ENCODE results near the gene PDE6H.

PDE6H gene

DNA sequence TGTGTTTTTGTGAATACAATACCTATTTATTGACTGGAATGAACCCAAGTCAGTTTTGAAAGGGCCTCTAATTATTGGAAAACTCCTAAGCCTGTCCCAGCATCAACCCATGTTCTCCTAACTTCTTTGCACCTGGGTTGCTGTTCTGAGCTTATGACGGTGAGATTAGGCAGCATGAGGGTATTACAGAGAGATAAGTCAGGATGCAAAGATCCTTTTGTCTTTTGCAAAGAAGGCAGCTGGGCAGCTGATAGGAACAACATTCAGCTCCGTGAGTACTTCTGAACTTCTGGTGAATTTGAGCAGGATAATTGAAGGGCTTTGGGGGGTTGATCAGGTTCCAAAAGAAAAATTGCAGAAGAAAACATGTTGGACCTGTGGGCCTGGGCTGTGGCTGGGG, at the start of gene PDE6H:
Gene PDE6H (plus strand): TSS at position 227 of the 400 bp plus-strand sequence. CDS start 4,971 bp downstream, outside the sequence.
- no peak for DNase-seq (ENCODE audit: low spot score)

DNA sequence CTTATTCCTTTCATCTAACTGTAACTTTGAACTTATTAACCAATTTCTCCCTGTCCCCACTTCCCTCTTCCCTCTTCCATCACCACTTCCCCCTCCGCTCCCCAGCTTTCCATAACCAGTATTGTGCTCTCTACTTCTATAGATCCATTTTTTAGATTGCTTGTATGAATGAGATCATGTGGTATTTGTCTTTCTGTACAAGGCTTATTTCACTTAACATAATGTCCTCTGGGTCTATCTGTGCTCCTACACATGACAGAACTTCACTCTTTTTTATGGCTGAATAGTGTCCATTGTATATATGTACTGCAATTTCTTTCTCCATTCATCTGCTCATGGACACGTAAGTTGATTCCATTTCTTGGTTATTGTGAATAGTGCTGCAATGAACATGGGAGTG, 48.9 kb upstream of the PDE6H start:
- DNase-seq (ENCODE audit: low spot score) = no peak

DNA sequence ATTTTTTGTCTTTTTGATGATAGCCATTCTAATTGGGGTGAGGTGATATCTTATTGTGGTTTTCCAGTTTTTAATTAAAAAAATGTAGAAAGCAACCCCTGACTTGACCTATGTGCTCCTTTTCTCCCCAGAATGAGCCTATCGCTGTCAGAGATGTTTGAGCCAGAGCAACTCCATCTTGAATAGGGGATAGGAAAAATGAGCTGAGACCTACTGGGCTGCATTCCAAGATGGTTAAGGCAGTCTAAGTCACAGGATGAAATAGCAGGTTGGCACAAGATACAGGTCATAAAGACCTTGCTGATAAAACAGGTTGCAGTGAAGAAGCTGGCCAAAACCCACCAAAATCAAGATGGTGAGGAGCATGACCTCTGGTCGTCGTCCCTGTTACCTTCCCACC, 48.3 kb upstream of the PDE6H start:
- no peak for DNase-seq (ENCODE audit: low spot score)

DNA sequence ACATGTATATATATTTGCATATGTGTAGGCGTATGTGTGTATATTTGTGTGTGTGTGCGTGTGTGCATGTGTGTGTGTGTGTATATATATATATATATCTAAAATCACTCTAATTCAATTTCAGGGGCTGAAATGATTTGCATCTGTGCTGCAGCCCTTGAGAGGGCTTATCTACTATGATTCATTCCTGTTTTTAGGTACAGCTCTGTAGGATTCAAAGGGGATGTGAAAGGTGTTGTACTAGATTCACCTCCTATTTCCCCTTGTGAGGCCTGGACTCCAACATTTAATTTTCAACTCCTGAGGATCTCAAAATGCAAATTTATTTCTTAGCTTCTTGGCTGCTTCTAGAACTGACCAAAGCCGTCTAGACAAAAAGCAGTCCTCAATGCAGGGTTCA, 45.6 kb upstream of the PDE6H start:
- DNase-seq (ENCODE audit: low spot score) = no peak

DNA sequence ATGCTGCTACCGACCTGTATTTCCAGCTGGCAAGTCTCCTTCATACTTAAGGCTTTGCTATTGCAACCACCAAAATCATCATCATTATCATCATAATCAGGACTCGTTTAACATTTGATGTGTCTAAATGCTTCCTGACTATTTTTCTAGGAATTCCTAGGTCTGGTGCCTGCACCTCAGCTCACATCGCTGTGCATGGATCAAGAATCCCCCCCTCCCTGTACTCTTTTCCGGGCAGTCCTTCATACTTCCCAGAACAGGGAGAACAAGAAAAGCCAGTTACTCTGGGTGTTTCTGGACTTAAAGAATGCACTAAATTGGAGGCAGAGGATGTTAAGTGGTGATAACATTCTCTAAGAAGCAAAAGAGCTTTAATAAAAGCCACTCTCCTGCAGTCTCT, 43.9 kb upstream of the PDE6H start:
- no peak for DNase-seq (ENCODE audit: low spot score)

DNA sequence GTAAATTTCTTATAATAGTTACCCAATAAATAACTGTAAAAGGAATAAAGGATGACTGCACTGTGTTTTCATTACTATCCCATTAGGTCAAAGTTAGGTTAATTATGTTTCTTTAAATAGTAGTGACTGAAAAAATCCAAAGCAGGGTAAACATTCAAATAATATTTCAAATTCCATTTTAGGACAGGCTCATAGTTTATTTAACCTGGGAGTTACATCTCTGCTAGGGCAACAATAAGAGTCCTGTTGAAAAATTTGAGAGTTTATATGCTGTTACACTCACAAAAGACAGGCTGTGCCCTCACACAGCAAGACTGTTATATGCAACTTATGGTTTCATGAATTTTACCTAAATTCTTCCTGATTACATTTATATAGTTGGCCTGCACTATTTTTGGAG, 42.5 kb upstream of the PDE6H start:
- DNase-seq (ENCODE audit: low spot score) = no peak

DNA sequence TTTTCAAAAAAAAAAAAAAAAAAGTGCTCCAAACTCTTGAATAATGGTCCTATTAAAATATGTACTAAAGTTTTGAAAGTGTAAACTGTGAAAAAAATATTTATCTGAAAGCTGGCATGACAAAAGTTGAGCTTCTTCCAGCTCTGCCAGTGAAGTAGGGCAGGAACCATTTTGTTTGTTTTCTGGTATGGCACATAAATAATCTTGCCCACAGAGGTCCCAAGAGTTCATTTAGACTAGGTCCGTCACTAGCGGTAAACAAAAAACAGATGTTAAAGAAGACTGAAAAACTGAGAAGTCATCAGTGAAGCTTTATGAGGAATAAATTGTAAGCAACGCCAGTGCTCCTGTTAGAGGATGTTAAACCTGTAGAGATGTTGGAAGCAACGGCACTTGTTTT, 41.5 kb upstream of the PDE6H start:
- DNase-seq (ENCODE audit: low spot score) = no peak

DNA sequence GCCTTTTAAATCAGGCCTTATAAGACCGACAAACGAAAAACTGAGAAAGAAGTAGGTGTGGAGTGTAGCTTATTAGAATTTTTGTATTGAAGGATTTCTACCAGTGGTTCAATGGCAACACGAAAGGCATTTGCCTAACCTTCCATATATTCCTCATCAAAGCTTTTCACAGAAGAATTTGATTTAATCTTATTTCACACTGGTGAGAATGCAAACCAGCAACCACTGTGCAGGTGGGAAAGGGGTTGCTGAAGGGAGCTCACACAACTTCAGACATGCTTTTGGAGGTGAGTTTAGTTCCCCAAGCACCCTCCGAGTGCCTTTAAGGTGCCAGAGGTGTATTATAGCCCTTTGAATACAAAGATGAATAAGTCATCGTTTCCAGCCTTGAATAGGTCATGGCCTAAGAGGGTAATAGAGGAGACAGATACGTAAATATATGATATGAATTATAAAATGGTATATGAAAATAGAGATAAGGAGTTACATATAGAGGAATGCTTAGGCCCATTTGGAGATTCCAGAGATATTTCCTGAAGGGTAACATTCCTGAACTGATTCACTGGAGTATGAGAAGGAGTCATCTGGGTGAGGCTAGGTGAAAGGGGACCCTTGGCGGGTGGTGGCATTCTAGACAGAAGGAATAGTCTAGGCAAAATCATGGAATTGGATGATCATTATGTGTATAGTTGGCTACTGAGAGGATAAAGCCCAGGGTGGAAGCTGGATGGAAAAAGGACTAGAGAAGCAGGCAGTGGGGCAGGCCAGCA, 40.9 kb upstream of the PDE6H start:
- DNase-seq (ENCODE audit: low spot score) = no peak

DNA sequence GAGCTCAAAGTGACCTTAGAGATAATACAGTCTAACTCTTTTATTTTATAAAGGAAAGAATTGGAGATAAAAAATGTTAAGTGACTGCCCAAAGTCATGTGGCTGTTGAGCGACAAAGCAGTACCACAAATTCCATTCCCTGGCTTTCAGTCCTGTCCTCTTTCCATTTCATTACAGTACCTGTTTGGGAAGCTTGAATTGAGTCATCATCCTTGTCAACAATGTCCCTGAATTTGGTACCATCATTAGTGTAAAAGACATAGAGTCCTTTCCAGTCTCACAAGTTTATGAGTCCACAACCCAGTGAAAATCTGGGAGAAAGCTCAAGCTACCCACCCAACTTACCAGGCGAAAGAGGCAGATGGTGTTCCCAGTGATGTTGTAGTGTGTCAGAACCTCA, 38.3 kb upstream of the PDE6H start:
- no peak for DNase-seq (ENCODE audit: low spot score)

DNA sequence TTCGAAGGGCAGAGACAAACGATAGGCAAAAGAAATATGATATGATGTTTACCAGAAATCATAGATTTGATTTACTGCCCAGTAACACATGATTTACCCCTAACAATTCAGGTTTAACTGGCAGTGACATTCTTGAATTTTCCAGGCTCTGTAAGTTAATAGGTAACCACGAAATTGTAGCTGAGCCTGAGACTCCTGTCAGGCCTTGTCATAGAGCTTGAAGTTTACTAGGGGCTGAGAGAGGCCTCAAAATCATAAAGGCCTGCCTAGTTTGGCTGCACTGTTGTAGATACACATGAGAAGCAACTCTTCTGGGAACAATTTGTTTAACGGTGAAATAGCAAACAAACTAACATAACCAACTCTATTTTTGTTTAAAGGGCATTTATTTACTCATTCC, 37.8 kb upstream of the PDE6H start:
- DNase-seq (ENCODE audit: low spot score) = no peak

DNA sequence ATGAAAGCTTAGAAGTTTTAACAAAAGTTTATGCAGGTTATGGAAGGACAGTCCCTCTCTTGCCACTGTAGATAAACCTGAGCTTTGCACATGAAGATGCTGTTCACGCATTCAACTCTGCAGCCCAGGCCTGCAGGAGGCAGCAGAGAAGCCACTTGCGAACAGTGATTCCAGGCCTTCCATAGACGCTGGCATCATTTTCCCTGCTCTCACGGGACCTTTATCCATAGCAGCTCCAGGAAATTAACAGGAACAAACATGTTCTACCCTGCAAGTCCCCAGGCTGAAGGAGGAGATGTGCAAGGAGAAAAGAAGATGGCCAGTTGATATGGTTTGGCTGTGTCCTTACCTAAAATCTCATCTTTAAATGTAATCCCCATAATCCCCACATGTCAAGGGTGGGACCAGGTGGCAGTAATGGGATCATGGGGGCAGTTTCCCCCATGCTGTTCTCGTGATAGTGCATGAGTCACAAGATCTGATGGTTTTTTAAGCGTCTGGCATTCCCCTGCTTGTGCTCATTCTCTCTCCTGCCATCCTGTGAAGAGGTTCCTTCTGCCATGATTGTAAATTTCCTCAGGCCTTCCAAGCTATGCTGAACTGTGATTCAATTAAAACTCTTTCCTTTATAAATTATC, 36.5 kb upstream of the PDE6H start:
- DNase-seq (ENCODE audit: low spot score) = no peak

DNA sequence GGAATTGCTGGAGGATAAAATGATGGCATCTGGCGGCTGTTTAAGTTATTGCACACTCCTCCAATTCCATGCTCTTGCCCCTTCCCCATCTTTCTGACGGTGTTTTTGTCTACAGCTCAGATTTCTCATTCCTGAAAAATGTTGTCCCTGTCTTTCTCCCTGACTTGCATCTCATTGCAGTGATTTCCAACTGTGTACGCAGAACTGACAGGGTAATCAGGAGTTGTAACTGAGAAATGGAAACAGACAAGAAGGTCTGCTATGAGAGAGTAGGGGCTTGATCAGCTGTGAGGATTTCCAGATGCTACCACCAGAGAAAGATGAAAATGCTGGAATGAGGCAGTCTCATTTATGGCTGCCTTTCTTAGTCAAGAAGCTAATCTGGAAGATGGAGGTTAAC, 35.8 kb upstream of the PDE6H start:
- no peak for DNase-seq (ENCODE audit: low spot score)

DNA sequence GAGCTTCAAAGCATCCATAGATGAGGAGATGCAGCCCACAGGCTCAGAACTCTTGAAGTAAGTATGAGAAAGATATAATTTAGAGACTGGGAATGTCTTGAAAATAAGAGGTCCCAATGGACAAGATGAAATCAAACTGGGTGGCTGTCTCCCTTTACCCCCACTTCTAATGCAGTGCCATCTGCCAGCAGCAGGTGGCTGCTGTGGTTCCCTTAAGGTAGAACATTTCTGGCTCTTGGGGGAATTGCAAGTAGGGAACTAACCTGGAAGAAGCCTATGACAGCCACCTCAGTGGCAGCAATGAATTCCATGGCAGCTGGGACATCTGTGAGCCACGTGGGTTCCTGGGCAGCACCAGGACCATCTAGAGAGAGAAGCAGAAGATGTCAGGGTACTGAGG, 35.2 kb upstream of the PDE6H start:
- DNase-seq (ENCODE audit: low spot score) = peak; percentile 40

DNA sequence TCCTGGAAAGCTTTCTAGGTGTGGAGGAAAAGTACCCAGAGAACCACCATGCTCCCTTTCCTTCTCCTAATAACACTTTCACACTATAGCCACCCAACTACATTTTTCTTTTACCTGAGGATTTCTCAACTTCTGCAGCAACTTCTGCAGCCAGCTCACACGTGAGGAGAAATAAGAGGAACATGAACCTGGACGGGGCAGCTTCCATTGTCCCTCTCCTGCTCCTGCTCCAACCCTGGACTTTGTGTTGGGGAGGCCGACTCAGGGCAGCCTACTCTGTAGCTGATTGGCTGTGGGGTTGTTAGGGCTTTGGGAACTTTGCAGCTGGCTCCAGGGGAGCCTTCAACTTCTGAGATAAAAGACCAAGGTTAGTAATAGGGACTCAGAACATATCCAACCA, 34.5 kb upstream of the PDE6H start, which contains the start of gene ERP27:
Gene ERP27 (minus strand): TSS at position 237 of the 400 bp plus-strand sequence. CDS start 29 bp downstream, at position 208.
- no peak for DNase-seq (ENCODE audit: low spot score)

DNA sequence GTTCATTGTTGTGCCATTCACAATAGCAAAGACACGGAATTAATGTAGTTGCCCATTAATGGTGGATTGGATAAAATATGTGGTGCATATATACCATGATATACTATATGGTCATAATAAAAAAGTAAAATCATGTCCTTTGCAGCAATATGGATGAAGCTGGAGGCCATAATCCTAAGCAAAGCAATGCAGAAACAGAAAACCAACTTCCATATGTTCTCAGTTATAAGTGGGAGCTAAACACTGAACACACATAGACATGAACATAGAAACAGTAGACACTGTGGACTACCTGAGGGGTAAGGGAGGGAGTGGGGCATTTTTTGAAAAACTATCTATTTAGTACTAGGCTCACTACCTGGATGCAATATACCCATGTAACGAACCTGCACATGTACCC, 31.5 kb upstream of the PDE6H start:
- no peak for DNase-seq (ENCODE audit: low spot score)

DNA sequence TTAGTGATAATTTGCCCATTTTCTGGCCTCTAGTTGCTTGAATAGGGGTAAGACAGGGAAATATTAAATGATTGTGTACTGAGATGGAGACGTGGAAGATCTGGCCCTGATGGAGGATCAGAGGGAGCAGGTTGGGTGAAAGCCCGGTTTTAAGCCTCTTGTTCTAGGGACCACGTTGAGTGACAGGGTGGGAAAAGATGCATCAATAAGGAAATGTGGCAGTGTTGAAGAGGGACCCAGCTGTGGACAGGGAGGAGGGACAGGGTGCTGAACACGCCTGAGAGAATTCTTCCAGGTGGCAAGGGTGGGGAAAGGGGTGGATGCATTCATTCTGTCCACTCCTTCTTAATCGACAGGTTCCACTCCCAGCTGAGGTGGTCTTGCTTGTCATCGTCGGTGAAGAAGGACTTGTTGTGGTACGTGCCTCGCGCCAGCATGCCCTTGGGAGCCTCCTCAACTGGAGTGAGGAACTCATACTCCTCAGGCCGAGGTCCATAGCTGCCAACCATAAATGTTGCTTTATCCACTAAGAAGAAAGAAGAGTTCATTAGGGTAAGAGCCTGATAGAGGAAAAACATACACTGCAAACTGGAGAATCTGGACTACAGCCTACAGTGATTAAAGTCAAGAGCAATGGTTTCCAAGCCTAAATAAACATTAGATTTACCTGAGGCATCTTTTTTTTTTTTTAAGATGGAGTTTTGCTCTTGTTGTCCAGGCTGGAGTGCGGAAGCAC, 30.5 kb upstream of the PDE6H start:
- DNase-seq (ENCODE audit: low spot score) = no peak

DNA sequence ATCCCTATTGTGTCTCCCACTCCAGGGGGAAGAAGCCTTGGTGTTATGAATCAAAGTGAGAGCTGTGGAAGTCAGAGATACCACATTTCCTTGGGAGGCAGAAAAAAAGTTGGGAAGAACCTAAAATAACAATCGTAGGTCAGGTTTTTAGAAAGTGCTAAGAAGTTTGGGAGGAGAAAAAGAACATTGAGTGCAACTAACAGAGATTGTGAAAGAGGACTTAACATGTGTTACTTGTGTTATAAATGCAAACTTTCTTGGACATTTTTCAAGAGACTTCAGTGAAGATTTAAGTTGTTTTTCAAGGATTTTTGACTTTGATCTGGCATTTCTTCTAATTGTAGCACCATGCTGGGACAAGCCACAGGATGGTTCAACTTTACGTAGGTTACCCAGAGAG, 26.7 kb upstream of the PDE6H start:
- DNase-seq (ENCODE audit: low spot score) = no peak

DNA sequence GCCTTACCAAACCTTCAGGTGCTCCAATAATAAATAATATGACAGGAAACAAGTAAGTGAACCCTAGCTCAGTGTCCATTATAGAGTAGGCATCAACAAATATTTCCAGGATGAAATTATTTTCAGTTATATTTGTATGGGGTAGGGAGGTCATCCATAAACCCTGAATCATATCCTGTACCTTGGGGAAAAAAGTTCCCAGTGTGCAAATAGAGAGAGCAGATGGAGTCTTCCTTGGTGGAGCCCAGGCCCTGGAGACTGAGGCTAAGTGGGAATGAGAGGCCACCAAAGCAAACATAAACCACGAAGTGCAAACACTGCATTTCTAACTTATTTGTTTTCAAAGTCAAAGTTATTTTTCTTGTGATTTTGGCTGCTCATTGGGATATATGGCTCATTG, 26.0 kb upstream of the PDE6H start:
- no peak for DNase-seq (ENCODE audit: low spot score)

DNA sequence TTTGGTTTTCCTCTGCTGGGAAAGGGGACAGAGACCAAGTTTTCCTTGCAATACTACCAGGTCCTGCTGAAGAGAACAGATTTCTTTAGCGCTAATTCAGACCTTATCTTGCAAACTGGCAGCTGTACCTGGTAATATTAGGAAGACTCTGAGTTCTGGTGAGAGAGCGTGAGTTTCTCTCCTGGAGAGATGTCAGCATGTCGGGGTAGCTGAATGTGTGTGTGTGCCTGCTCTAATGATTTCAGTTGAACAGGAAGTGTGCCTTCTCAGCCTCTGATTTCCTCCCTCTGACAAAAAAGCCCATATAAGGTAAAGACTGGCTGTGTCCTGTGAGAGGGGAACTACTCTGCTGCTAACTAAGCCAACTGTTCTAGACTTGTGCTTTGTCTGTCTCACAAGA, 24.2 kb upstream of the PDE6H start:
- DNase-seq (ENCODE audit: low spot score) = peak; percentile 89

DNA sequence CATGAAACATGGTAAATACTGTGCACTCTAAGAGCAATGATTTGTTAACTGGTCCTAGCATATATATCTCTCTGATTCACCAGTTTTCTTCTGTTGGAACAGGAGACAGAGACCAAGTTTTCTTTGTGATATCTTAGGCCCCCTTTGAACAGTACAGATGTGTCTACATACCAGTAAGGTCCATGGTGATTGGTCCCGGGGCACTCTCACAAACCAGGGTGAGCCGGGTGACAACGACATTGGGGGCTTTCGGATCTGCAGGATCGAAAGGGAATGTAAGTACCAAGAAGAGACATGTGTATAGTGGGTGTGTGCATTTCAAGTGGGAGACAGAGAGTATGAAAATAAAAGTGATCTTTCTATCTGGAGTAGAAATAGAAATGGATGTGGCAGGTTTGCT, 23.2 kb upstream of the PDE6H start:
- no peak for DNase-seq (ENCODE audit: low spot score)

DNA sequence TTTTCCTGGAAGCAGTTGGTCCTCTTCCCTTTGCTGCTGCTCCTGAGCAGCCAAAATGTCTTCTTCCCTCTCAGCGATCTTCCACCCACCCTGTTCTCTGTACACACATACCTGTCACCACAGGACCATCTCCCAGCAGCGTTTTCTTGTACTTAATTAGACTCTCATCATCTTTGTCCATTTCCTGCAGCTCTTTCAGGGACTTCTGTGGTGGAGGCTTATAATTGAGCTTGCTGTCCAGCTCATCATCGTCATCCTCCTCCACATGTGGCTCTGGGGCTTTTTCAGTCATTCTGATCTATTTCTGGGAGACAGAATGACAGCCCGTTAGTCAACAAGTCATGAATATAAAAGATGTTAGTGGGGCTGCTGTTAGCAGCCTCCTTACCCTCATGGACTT, 22.4 kb upstream of the PDE6H start:
- DNase-seq (ENCODE audit: low spot score) = peak; percentile 31

DNA sequence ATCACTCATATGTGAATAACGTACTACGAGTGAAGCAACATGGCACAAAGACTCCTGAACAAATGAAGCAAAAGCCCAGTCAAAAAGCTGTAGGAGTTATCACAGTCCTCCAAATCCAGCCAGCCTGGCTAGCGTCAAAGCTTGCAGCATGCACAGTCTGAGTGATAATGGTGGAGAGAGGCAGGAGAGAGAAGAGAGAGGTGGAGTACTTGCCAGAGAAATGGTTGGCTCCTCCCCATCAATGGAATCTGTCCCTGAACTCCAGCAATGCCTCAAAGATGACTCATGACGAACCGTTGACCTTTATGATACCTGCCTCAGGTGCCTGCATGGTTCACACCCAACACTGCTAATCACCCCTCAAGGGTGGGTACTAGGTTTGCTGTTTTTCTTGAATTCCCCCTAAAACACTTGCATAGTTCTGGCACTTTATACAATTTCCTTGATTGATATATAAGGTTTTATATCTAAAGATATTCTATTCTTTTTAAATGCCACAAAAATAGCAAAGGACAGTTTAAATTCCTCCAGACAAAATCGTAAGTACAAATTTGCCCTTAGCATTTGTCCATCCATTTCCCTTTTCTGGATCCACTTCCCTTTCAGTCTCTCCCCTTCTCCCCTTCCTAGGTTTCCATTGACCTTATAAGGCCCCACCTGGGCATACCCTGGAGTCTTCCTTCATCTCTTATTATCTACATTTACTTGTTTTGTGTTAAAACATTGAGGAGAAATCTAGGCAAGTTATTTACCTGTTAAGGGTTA, 21.7 kb upstream of the PDE6H start:
- peak; percentile 58 for DNase-seq (ENCODE audit: low spot score)

Measured in CD4-positive, alpha-beta T cell treated with Interleukin-2 at 100 ng/mL for 4 hours (primary cell).